ENCODE measurements around the gene ACTN3. TPM values are rescaled to one million over a fixed set of nuclear protein-coding genes. Genes with fewer than 3 reads are reported as not detected.
A peak's percentile ranks its signal among the peaks of the same experiment; 100 is the strongest.
"Not testable (repeated sequence)": the region's sequence is repeated elsewhere in the genome, so short reads cannot be mapped to it uniquely, and the experiment has no call there.

Gene ACTN3
- total RNA-seq, 6 donors from 2014 or later: 0.24 TPM; not detected in 5

- Histone ChIP-seq H3K9me3 (no peaks in the 10 kb centered on the region), H3K4me3 (no peak overlapping the region), H3K27me3 (no peaks in the 10 kb centered on the region), H3K36me3 (peaks cover 0 to 54% (median 31%) of the 10 kb centered on the region in 4 donors), H3K4me1 (peaks cover 23 to 35% (median 29%) of the 10 kb centered on the region in 4 donors), H3K27ac (no peak overlapping the region)
- WGBS, 2 donors: 91 to 98% methylated on average over 4 of the region's 4 CpGs
- ATAC-seq (ENCODE audit: low FRiP score in 2 of 2) (no peak), DNase-seq (no peak)
- no peak for TF ChIP-seq POLR2A (IDR thresholded peaks at IDR 0.05)
Observed at GRCh38 chr11:66541892-66542291, 4.8 kb upstream of the ACTN3 start.

GRCh38 chr11:66542362-66542761, 4.3 kb upstream of the ACTN3 start:
- Histone ChIP-seq H3K36me3 (peaks cover 0 to 49% (median 28%) of the 10 kb centered on the region in 4 donors), H3K27me3 (no peaks in the 10 kb centered on the region), H3K9me3 (no peaks in the 10 kb centered on the region), H3K27ac (no peak overlapping the region), H3K4me3 (no peak overlapping the region), H3K4me1 (peaks cover 23 to 38% (median 30%) of the 10 kb centered on the region in 4 donors)
- TF ChIP-seq EP300 (IDR thresholded peaks at IDR 0.05) (no peak), POLR2AphosphoS5 (IDR thresholded peaks at IDR 0.05) (no peak), POLR2A (IDR thresholded peaks at IDR 0.05) (no peak), CTCF (IDR thresholded peaks at IDR 0.05) (no peak)
- whole genome bisulfite sequencing, 2 donors: 73 to 90% methylated on average over 10 of the region's 10 CpGs
- DNase-seq (no peak), ATAC-seq (ENCODE audit: low FRiP score in 2 of 2) (no peak)

GRCh38 chr11:66543263-66544107, 3.2 kb upstream of the ACTN3 start:
- Histone ChIP-seq H3K36me3 (peaks cover 0 to 44% (median 27%) of the 10 kb centered on the region in 4 donors), H3K9me3 (no peaks in the 10 kb centered on the region), H3K4me1 (peaks cover 23 to 38% (median 30%) of the 10 kb centered on the region in 4 donors), H3K27ac (peak overlapping the region in 3 of 4 donors; percentile 54 to 60 (median 55)), H3K4me3 (no peak overlapping the region), H3K27me3 (no peaks in the 10 kb centered on the region)
- no peak for ATAC-seq (ENCODE audit: low FRiP score in 2 of 2)
- DNase-seq: peak; percentile 62 to 89
- 40 to 44% methylated on average over 14 to 20 of the region's 26 CpGs for WGBS, 2 donors
- peak in 1 of 4 donors; percentile 11 for TF ChIP-seq POLR2A (IDR thresholded peaks at IDR 0.05)
- TF ChIP-seq CTCF (IDR thresholded peaks at IDR 0.05): peak; percentile 31 to 63 (median 49)
- TF ChIP-seq POLR2AphosphoS5 (IDR thresholded peaks at IDR 0.05): no peak

- ATAC-seq (ENCODE audit: low FRiP score in 2 of 2); H3K27me3 ChIP-seq; H3K9me3 ChIP-seq; DNase-seq: not testable (repeated sequence)
- Histone ChIP-seq H3K27ac (peak overlapping the region in 1 of 4 donors; percentile 82), H3K4me1 (peaks cover 23 to 38% (median 30%) of the 10 kb centered on the region in 4 donors), H3K36me3 (peaks cover 0 to 29% (median 12%) of the 10 kb centered on the region in 4 donors), H3K4me3 (peak overlapping the region in 3 of 4 donors; percentile 74 to 91 (median 75))
- WGBS, 2 donors: 74 to 75% methylated on average over 14 of the region's 14 CpGs
Observed at GRCh38 chr11:66544952-66545351, 1.8 kb upstream of the ACTN3 start.

- WGBS, 2 donors: 1% methylated on average over 33 to 57 of the region's 71 CpGs
- H3K9me3 ChIP-seq: no peaks in the 10 kb centered on the region
- peak; percentile 98 to 99 for DNase-seq
- peaks cover 0 to 21% (median 12%) of the 10 kb centered on the region in 4 donors for H3K36me3 ChIP-seq
- H3K27ac ChIP-seq: peak within 1 kb of the TSS; percentile 70 to 85 (median 80)
- no peaks in the 10 kb centered on the region for H3K27me3 ChIP-seq
- peak within 1 kb of the TSS; percentile 72 to 91 (median 74) for H3K4me3 ChIP-seq
- TF ChIP-seq CTCF (IDR thresholded peaks at IDR 0.05) (no peak), POLR2A (IDR thresholded peaks at IDR 0.05) (peak in 3 of 4 donors; percentile 33 to 82 (median 66)), EP300 (IDR thresholded peaks at IDR 0.05) (no peak), POLR2AphosphoS5 (IDR thresholded peaks at IDR 0.05) (peak; percentile 59 to 73)
- ATAC-seq (ENCODE audit: low FRiP score in 2 of 2): peak; percentile 96 to 98
- peaks cover 23 to 38% (median 30%) of the 10 kb centered on the region in 4 donors for H3K4me1 ChIP-seq
Observed at GRCh38 chr11:66545701-66546367, 869 bp upstream of the ACTN3 start, which contains the start of gene ZDHHC24. TSS of gene ZDHHC24 (minus strand) at chr11:66546048. CDS start at chr11:66546003, 45 bp downstream.
